H1 (cell line): Measurements from ENCODE around the gene TNFAIP2. TPM values are rescaled to one million over a fixed set of nuclear protein-coding genes. Genes with fewer than 3 reads are reported as not detected.

Experiments
- polyA plus RNA-seq, 7 experiments: library from polyadenylated mRNA; depleted of rRNA in 3 of 7; stranded (reverse) in 5 of 7; unstranded in 2 of 7; fragments of >200 nt in 5 of 7; fragments of 200-250 nt in 2 of 7; gene quantifications; 1 replicate in 5 of 7; 2 replicates in 1 of 7; 4 replicates in 1 of 7; pipeline versions ENCODE4 v1.2.1 to v1.2.3, GENCODE V29; 2011 to 2013; ENCODE audit warnings: missing spikeins in 2 of 7, mixed read lengths in 2 of 7
- total RNA-seq: library from RNA; stranded (reverse); fragmentation: NEBNext Ultra II Directional; extraction: Animal tissue kit (Norgen Biotek cat#: 25700); gene quantifications from 2 replicates; pipeline ENCODE4 v1.2.1, GENCODE V29; 2021

Gene TNFAIP2
- total and polyA plus RNA-seq, 2 of the 8 experiments (the other 6 are each of a cell fraction or from before 2014, with no cell fraction given) = 28.3 to 34.5 TPM

Other genes with a start within 250 kb of the TNFAIP2 start
- gene AMN, start 200.8 kb upstream of the TNFAIP2 start, total RNA-seq = 0.99 and 1.5 TPM in 2 replicates
- 0.77 and 1.5 TPM in 2 replicates for gene AMN, start 200.8 kb upstream of the TNFAIP2 start, polyA plus RNA-seq (2011; rRNA removed)
- 87.9 and 88.2 TPM in 2 replicates for gene CDC42BPB, start 65.9 kb upstream of the TNFAIP2 start, total RNA-seq
- gene CDC42BPB, start 65.9 kb upstream of the TNFAIP2 start, polyA plus RNA-seq (2011; rRNA removed) = 51.2 and 73.5 TPM in 2 replicates
- not detected in 2 replicates for gene LBHD2, start 39.3 kb upstream of the TNFAIP2 start, total RNA-seq
- gene LBHD2, start 39.3 kb upstream of the TNFAIP2 start, polyA plus RNA-seq (2011; rRNA removed) = 0.16 TPM in 1 of 2 replicates, not detected in the other
- gene EXOC3L4, start 28.7 kb upstream of the TNFAIP2 start, total RNA-seq = 0.45 TPM in 1 of 2 replicates, not detected in the other
- gene EXOC3L4, start 28.7 kb upstream of the TNFAIP2 start, polyA plus RNA-seq (2011; rRNA removed) = 0.24 and 0.57 TPM in 2 replicates
- 323 and 328 TPM in 2 replicates for gene EIF5, start 210.8 kb downstream of the TNFAIP2 start, total RNA-seq
- 179 and 184 TPM in 2 replicates for gene EIF5, start 210.8 kb downstream of the TNFAIP2 start, polyA plus RNA-seq (2011; rRNA removed)